Choroid plexus epithelial cell (primary cell): ENCODE data around the gene ANKRD22.

ENCODE experiments used
- DNase-seq: peaks from one replicate; pipeline ENCODE4 v3.0.0-alpha.2; 2010; ENCODE audit warnings: low read depth
- H3K4me3 ChIP-seq: 2 replicates; pipeline ENCODE4 v1.5.1; 2011; ENCODE audit warnings: low read depth, mild to moderate bottlenecking, control low read depth, low read length, moderate library complexity
- CTCF ChIP-seq: conservative IDR thresholded peaks from 2 replicates; pipeline ENCODE4 v1.5.1; 2011; ENCODE audit warnings: low read depth, mild to moderate bottlenecking, control low read depth, inconsistent platforms, low read length, moderate library complexity

The ANKRD22 gene

GRCh38 chr10:88851706-88852105 is at the start of gene ANKRD22:
Gene ANKRD22 (minus strand): TSS chr10:88851844. CDS start chr10:88851607, 237 bp downstream.
- no peak within 1 kb of the TSS for H3K4me3 ChIP-seq
- no peak for TF ChIP-seq CTCF
- DNase-seq, result peak; percentile 65

GRCh38 chr10:88899886-88900285 is 48.2 kb upstream of the ANKRD22 start:
- no peak overlapping the region for H3K4me3 ChIP-seq
- TF ChIP-seq CTCF, result no peak
- DNase-seq, result no peak

GRCh38 chr10:88898727-88899126 is 47.1 kb upstream of the ANKRD22 start:
- DNase-seq, result no peak
- no peak for TF ChIP-seq CTCF
- H3K4me3 ChIP-seq, result no peak overlapping the region

- H3K4me3 ChIP-seq, result no peak overlapping the region
- TF ChIP-seq CTCF, result no peak
- no peak for DNase-seq
Measured at GRCh38 chr10:88896994-88897853, 45.6 kb upstream of the ANKRD22 start.

- DNase-seq, result peak; percentile 54
- no peak for TF ChIP-seq CTCF
- no peak overlapping the region for H3K4me3 ChIP-seq
Measured at GRCh38 chr10:88896372-88896993, 44.8 kb upstream of the ANKRD22 start.

GRCh38 chr10:88895250-88895649 is 43.6 kb upstream of the ANKRD22 start:
- H3K4me3 ChIP-seq, result no peak overlapping the region
- no peak for DNase-seq
- no peak for TF ChIP-seq CTCF
